Esophagus muscularis mucosa (tissue), 2 donors: ENCODE measurements around the gene SULT1A3.
"Not testable (repeated sequence)": the region's sequence is repeated elsewhere in the genome, so short reads cannot be mapped to it uniquely, and the experiment has no call there.

Experiments used
- EP300 ChIP-seq: sonication (generic); formaldehyde crosslinking; IDR thresholded peaks from one replicate; pipeline ENCODE4 v1.6.1; 2017; ENCODE audit warnings: antibody characterized with exemption
- POLR2A ChIP-seq: fragments of 450-650 bp; IDR thresholded peaks from one replicate; pipeline ENCODE4 v1.6.1; 2017; ENCODE audit warnings: antibody characterized with exemption, moderate library complexity, mild to moderate bottlenecking, low read depth

DNA sequence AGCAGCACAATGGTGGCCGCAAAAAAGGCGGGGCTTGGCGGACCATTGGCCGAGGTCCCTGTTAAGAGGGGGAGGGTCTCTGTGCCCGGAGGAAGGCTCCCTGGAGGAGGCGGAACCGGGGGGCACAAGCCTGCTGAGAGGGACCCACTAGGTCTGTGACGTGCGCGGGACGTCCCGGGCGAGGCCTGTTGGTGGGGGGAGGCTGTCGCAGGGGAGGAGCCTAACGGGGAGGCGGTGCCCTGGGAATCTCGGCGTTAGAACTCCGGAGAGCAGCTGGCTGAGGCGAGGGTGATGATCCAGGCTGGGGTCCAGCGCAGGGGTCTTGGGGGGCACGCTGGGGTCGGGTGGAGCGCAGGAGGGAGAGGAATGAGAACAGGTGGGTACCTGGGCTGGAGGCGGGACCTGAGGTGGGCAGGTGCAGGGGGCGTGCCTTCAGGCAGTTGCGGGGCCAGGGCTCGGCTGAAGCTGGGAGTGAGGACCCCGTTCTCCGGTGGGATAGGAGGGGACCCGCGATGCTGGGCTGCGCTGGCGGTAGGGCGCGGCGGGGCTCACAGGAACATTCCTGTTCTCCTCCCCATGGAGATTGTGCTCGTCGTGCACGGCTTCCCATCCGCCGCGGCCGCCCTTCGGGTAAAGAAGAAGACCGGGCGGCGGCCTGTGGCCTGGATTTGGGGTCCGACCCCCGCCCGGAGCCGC, 6.6 kb downstream of the SULT1A3 start:
- TF ChIP-seq POLR2A, EP300: not testable (repeated sequence)
